ENCODE results near the gene RASAL3. TPM values are rescaled to one million over a fixed set of nuclear protein-coding genes. Genes with fewer than 3 reads are reported as not detected.

The RASAL3 gene
- total and polyA plus RNA-seq, 2 of the 4 experiments (the other 2 are of a cell fraction): 0.07 TPM; not detected in 1

- Histone ChIP-seq H3K23ac (ENCODE audit: low read depth, low read length) (no peak overlapping the region), H3K4me2 (ENCODE audit: low read depth, low read length) (no peak overlapping the region), H3K27me3 (ENCODE audit: control insufficient read depth, insufficient read depth, low read length) (no peaks in the 10 kb centered on the region), H3K79me1 (ENCODE audit: low read depth in 1 of 2, low read length in 2 of 2) (peaks cover 3 to 73% of the 10 kb centered on the region in 2 experiments; a peak in 3 of 4 replicates), H3K14ac (replicated peaks; ENCODE audit: low read depth, low read length) (no peak overlapping the region), H3K4me3 (ENCODE audit: insufficient read depth, low read depth, low read length) (no peak overlapping the region), H4K5ac (ENCODE audit: low read depth, low read length) (no peak overlapping the region), H3K4ac (ENCODE audit: low read depth, low read length) (no peak overlapping the region), H3K9ac (ENCODE audit: low read depth, low read length) (no peak overlapping the region), H3K27ac (ENCODE audit: insufficient read depth, low read length) (no peak overlapping the region), H2AFZ (replicated peaks; ENCODE audit: low read length, poor library complexity) (no peak overlapping the region), H4K20me1 (ENCODE audit: insufficient read depth, low read length) (peaks cover 84% of the 10 kb centered on the region), H2BK5ac (ENCODE audit: low read depth, low read length, poor library complexity, severe bottlenecking) (no peak overlapping the region), H3K4me1 (ENCODE audit: control insufficient read depth, insufficient read depth, low read length) (peaks cover 5% of the 10 kb centered on the region; the same call in 1 of the 2 replicates), H3K36me3 (ENCODE audit: control insufficient read depth, insufficient read depth, low read length) (peaks cover 59% of the 10 kb centered on the region), H4K8ac (ENCODE audit: low read depth in 2 of 2, low read length in 2 of 2) (no peak overlapping the region), H2AK5ac (ENCODE audit: low read depth, low read length) (no peak overlapping the region), H2AK9ac (replicated peaks; ENCODE audit: low read depth, low read length, poor library complexity) (peak overlapping the region; percentile 5), H3K18ac (ENCODE audit: low read depth, low read length) (no peak overlapping the region), H4K91ac (ENCODE audit: insufficient read depth, low read depth, low read length) (no peak overlapping the region), H3K56ac (ENCODE audit: extremely low read depth, insufficient read depth, low read length) (no peak overlapping the region), H2BK20ac (ENCODE audit: low read depth, low read length) (no peak overlapping the region), H2BK120ac (ENCODE audit: low read depth, low read length) (no peak overlapping the region), H3K9me1 (ENCODE audit: insufficient read depth, low read length) (no peaks in the 10 kb centered on the region; the same call in 1 of the 2 replicates), H3K9me3 (ENCODE audit: control insufficient read depth, insufficient read depth, low read length) (no peaks in the 10 kb centered on the region), H2BK15ac (ENCODE audit: low read depth, low read length) (no peak overlapping the region)
- dilution Hi-C loops (cut with HindIII; ENCODE audit: low sequenced_read_pairs, unreplicated experiment): no loop called here
- ATAC-seq (ENCODE audit: low read depth): no peak
- BruUV-seq (replicated peaks): no TSS peak
- TF ChIP-seq FOS (IDR thresholded peaks at IDR 0.05; ENCODE audit: low read depth, low read length): no peak
- TF ChIP-seq MAFK (IDR thresholded peaks at IDR 0.05; ENCODE audit: low read depth, low read length): no peak
- TF ChIP-seq CEBPB (IDR thresholded peaks at IDR 0.05; ENCODE audit: low read depth, low read length): no peak
- TF ChIP-seq MAZ (IDR thresholded peaks at IDR 0.05; ENCODE audit: borderline replicate concordance, low read depth, low read length): no peak
- TF ChIP-seq MXI1 (IDR thresholded peaks at IDR 0.05; ENCODE audit: borderline replicate concordance, low read depth, low read length): no peak
- no peak for TF ChIP-seq NFE2L2 (IDR thresholded peaks at IDR 0.05; ENCODE audit: low read depth, low read length)
- TF ChIP-seq BHLHE40 (IDR thresholded peaks at IDR 0.05; ENCODE audit: low read depth, low read length): no peak
- no peak for TF ChIP-seq POLR2A (IDR thresholded peaks at IDR 0.05; ENCODE audit: low read depth, low read length)
- no peak for TF ChIP-seq RCOR1 (IDR thresholded peaks at IDR 0.05; ENCODE audit: insufficient replicate concordance, low read length)
- TF ChIP-seq CHD1 (IDR thresholded peaks at IDR 0.05; ENCODE audit: low read depth, low read length): no peak
- no peak for TF ChIP-seq RAD21 (IDR thresholded peaks at IDR 0.05; ENCODE audit: low read length)
- no peak for TF ChIP-seq SMC3 (IDR thresholded peaks at IDR 0.05; ENCODE audit: low read depth, low read length)
- WGBS, 2 experiments (ENCODE audit: extremely low coverage in 2 of 2, insufficient read length in 1 of 2): 87% methylated on average over 7 of the region's 10 CpGs; no CpG with 5 or more reads in 1 of the 2 experiments
- DNase-seq: no peak
- ChIA-PET POLR2A (ENCODE audit: unreplicated experiment) (no interaction called here), CTCF (no interaction called here)
- intact Hi-C loops (cut with micrococcal nuclease): no loop called here
- in situ Hi-C loops (cut with MboI; ENCODE audit: low sequenced_read_pairs): loop anchor here (25.0 kb wide), 1 partner anchor 784 kb away; the partner anchor contains the start of genes AP1M1 and FAM32A
These were observed 61.2 kb downstream of the RASAL3 start for GRCh38 chr19:15403151-15403531.
